SIG-M5 treated with dmso at 0.1 percent for 504 hours (cell line): ENCODE results near the gene TAF4.

Experiments used
- DNase-seq: peaks from one replicate; lab custom pipeline; 2025; ENCODE audit not compliant: unreplicated experiment; lab: John Stamatoyannopoulos, UW

Gene TAF4

DNA sequence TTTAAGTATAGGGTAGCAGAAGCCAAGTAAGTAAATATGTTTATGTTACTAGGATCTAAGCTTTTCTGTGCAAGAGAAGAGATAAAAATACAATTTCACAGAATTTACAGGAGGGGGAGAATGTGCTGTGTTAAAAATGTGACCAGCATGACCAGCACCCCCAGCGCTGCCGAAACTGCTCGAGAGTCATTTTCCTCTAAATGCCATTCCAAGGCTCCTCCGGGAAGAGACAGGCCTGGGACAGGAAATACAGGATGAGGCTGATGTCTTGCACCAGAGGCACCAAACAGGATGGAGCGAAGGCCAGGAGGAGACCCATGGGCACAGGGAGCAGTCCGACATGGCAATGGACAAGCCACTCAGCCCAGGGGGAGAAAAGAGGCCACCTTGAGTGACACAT is 21.1 kb downstream of the TAF4 start:
- no peak for DNase-seq

DNA sequence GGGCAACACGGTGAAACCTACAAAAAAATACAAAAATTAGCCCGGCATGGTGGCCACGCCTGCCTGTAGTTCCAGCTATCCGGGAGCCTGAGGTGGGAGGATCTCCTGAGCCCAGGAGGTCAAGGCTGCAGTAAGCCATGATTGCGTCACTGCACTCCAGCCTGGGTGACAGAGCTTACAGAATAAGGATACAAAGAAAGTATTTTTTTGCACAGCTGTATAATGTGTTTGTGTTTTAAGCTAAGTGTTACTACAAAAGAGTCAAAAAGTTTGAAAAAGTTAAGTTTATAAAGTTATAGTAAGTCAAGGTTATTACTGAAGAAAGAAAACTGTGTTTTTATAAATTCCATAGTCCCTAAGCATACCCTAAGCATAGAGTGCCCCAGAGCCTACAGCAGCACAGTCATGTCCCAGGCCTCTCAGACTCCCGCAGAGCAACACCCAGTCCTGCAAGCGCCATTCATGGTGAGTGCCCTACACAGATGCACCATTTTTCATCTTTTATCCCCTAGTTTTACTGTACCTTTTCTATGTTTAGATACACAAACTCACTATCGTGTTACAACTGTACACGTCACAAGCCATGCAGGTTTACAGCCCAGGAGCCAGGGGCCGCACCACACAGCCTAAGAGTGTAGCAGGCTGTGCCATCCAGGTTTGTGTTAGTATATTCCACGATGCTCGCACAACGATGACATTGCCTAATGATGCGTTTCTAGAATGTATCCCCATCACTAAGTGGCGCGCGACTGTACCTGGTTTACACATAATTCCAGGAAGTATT is 22.4 kb downstream of the TAF4 start:
- DNase-seq: no peak

DNA sequence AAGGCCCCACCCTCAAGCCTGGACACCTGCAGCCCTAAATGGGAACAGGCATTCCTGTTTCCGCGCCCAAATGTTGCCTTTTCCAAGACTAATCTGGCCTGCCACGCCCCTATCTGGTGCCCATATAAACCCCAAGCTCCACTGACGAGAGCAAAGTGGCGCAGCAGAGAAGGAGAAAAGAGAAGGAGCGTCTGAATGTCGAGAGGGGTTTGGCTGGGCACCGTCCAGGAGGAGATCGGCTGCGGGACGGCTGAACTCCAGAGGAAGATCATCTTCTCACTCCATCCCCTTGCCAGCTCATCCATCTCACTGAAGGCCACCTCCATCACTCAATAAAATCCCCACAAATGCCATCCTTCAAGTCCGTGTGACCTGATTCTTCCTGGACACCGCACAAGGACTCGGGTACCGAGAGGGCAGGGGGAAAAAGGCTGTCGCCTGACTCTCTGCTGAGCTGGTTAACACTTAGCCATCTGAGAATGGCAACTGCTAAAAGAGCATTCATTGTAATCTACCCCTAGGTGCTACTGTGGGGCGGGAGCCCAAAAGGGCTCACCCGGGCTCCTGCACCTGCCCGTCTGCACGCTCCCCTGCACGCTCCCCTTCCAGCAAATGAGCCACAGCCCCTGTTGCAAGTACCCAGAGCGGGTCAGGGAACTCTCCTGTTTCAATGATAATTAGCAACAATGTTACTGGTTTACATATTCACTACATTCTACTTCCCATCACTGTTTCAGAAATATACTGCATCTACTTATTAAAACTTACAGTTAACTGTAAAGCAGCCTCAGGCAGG is 23.5 kb downstream of the TAF4 start:
- no peak for DNase-seq

DNA sequence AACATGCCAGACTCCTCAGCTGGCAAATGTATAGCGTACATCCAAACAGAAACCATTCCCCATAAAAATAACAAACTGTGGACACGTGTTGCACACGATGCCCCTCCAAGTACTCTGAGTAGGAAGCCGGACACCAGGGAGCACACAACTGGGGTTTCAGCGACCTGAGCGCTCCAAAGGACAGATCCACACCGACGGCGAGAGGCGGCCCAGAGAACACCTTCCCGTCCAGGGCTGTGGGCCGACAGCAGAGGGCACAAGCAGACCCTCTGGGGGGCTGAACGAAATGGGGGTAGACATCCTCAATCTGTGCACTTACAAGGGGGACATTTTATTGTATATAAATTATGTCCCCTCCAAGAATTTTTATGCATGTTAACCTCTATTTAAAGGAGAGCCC is 24.7 kb downstream of the TAF4 start:
- no peak for DNase-seq

DNA sequence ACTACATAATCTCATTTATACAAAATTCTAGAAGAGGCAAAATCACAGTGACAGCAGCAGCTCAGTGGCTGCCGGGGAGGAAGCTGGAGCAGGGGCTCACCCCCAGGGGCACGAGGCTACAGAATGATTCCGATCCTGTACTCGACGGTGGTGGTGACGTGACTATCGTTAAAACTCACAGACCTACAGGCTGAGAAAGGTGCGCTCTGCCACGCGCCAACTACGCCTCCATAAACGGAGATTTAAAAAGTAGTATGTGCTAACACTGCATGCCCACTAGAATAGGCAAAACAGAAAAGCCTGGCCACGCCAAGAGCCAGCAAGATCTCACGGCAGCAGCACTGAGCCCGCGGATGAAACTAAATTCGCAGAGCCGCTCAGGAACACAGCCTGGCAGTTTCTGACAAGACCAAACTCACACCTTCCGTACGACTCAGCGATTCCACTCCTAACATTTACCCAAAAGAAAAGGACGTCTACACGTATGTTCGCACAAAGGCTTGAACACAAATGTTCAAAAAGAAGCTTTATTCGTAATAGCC is 25.2 kb downstream of the TAF4 start:
- DNase-seq: no peak

DNA sequence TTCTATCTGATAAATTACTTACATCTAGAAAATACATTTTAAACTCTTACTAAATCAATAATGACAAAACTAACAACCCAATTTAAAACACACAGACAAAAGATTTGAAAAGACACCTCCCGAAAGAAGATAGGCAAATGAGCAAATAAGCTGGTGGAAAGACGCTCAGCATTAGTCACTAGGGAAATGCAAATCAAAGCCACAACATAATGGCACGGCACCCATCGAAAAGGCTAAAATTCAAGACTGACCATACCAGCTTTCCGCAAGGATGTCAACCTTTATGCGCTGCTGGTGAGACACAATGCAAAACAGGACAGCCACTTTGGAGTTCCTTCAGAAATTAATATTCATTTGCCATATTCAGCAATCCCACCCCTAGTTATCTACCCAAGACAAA is 25.9 kb downstream of the TAF4 start:
- DNase-seq: no peak

DNA sequence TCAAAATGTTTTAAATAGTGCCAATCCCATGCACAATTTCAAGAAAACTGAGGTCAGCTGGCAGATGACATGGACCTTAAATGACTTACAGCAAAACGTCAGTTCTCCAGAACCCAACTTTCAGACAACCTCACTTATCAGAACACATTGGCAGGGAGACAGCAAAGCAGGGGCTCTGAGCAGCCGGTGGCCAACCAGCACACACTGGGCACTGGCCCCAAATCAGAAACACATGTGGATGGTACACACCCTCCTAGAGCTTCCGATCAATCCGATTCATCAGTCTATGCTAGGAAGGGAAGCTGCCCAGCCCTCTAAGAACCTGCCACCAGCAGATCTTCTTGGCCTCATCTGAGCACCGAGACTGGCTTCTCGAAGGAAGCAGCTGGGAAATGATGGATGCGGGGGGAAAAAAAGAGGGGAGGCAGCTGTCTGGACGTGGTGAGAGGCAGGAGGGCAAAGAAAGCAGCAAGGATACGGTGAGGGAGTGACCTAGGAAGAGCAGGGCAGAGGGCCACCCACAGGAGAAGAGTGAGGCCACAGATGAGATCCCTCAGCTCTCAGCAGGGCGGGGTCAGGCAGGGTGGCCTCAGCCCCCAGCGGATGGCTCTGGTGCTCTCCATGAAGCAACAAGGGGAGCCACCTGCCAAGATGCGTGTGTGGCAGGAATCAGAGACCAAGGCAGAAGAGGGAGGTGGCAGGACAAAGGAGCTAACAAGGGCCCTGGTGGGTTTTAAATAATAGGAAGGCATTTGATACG is 32.9 kb downstream of the TAF4 start:
- no peak for DNase-seq

DNA sequence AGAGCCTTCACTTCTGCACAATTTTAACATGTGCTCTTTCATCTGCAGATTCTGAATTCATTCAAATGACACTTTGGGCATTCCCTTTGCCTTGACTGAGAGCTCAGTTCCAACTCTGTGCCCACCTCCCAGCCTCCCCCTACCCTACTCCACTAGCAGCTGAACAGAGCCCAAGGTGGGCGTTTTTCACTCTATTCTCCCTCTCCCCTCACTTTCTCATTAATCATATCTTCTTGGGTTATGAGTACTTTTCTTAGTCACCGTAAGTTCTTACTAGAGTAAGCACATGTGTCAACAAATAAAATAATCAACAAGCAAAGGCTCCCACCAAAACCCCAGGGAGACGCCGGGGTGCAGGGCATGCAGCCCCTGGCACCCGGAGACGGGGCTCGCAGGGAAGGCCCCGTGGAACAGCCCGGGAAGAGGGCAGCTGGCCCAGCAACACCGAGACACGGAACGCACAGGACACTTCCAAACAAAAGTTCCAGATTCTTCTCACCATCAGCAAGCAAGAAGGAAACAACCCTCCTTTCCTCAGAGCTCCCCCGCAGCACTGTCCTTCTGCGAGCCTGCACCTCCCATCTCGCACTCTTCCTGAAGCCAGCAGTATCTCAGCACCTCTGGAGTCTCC is 34.1 kb downstream of the TAF4 start:
- no peak for DNase-seq

DNA sequence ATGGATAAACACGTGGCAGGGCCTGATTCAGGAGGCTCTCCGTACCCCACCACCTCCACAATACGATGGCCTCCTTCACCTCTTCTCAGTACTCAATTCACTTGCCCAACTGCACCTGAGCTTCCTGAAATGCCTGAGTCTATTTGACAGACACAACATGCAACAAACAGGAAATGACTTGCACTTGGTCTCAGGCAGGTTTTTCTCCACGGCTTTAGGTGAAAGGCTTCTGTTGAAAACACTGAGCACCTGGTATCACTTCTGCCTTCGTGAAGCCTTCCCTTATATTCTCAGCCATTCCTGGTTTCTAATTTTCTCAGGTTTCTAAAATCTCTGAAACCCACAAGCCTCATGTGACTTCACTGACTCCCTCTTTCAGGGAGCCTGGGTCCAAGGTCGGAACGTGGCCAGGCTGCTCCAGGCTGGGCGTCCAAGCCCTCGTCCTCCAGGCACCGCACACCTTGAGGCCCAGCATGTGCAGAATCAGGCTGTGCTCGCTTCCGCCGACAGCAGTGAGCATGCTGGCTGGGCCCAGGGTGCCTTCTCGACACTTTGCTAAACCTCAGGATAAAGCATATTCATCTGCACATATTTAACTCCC is 34.7 kb downstream of the TAF4 start:
- DNase-seq: no peak

DNA sequence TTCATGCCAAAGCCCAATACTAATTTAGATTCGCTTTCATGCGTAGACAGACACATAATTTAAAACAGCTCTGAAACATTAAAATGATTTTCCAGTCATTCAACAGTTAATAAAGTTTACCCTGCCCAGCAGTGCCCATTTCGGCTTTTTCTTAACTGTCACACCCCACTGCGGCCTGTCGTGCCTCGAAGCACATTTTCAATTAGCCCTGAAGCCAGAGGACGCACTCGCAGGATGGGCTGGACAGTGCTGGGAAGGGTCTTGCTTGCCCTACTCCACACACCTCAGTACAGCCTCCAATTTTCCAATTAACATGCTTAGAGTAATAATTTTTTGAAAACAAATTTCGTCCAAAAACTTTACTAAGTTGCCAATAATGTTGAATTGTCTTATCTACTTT is 35.3 kb downstream of the TAF4 start:
- DNase-seq: no peak

DNA sequence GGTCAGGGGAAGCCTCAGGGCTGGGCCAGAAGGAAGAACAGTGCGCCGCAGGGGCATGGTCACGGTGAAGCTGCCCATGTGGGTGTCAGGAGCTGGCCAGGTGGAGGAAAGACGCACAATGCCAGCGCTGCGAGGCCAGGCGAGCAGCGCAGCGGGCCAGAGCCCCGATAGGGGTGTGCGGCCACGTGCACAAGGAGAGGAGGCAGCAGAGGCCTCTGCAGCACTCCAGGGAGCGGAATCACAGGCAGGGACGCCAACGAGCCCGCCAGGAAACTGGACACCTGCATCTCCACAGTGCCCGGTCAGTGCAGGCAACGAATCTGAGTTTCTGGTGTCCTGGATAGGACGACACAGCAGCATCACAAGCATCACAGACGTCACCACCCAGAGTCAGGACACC is 35.7 kb downstream of the TAF4 start:
- DNase-seq: no peak

DNA sequence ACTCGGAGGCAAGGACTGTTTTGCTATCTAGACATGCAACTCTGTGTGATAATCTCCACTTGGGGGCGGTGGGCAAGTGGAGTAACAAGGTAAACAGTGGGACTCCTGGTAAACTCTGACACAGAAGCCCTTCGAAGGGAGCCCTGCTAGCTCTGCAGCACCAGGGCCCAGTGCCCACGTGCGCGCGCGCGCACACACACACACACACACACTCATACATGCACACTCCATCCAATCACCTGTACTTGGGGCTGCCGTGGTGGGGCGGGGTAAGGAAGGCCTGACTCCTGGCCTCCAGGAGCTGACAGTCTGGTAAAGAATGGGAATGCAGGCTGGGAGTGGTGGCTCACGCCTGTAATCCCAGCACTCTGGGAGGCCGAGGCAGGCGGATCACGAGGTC is 36.4 kb downstream of the TAF4 start:
- no peak for DNase-seq

DNA sequence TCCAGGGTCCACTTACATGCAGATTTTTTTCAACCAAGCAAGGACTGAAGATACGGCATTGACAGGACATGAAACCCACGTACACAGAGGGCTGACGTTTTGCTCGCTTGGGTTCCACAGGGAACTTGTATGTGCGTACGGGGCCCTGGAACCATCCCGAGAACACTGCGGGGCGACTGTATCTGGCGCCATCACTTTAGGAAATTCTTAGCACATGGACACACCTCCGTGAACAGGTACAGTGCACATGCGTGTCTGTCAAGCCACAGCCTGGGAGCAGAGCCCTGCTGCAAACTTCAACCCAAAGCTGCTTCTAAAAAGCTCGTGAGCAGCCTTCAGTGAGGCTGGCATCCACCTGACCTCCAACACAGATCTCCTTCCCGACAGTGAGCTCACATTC is 37.3 kb downstream of the TAF4 start:
- DNase-seq: no peak

DNA sequence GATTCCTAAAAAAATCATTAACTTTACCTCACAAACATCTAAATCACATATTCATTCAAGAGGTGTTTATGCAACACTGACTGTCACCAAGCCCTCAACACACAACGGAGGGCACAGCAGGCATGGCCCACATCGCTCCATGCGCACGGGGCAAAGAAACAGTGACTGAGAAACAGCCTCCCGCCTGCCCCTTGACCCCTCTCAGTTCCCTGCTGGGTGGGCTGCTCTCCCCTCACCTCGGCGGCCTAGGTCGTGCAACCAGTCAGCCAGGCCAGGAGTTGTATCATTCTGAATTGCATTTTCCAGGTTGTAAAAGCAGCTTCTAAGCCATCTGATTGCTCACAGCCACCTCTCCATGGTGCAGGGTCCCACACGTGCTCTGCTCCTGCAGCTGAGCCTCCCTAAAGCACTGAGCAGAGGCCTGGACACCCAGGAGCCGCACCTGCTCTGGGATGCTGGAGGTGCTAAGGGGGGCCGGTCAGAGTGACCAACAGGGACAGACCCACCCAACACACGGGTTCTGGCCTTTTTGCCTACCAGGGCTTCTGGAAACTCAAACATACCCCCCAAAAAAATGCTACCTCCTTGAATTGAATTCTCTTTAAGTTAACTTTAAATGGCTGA is 37.9 kb downstream of the TAF4 start:
- no peak for DNase-seq

DNA sequence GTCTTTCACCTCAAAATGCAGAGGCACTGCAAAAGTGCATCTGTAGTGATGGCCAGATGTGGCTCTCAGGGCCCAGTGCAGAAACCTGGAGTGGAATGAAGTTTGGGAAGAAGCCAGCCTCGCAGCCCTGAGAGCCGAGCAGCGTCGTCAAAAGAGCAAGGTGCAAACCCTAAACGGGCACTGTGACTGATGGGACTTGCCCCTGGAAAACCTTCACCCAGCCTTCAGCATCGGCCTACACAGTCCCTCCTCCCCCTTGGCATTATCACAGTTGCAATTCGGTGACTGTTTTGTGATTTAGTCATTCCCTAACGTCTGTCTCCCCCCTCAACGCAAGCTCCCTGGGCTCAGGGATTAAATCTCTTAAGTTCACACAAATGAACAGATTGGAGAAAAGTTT is 38.6 kb downstream of the TAF4 start:
- DNase-seq: no peak

DNA sequence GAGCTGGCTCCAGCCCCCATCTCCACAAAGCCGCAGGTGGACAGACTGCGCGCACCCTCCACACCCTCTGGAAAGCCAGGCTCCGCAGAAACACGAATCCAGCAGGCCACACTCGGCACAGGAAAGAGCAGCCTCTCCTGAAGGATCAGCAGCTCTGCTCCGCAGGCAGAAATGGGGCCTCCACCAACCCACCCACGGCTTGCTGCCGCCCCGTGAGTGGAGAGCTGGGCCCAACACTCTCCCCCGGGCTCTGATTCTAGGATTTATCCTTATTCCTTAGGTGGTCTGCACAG is 39.2 kb downstream of the TAF4 start:
- no peak for DNase-seq

DNA sequence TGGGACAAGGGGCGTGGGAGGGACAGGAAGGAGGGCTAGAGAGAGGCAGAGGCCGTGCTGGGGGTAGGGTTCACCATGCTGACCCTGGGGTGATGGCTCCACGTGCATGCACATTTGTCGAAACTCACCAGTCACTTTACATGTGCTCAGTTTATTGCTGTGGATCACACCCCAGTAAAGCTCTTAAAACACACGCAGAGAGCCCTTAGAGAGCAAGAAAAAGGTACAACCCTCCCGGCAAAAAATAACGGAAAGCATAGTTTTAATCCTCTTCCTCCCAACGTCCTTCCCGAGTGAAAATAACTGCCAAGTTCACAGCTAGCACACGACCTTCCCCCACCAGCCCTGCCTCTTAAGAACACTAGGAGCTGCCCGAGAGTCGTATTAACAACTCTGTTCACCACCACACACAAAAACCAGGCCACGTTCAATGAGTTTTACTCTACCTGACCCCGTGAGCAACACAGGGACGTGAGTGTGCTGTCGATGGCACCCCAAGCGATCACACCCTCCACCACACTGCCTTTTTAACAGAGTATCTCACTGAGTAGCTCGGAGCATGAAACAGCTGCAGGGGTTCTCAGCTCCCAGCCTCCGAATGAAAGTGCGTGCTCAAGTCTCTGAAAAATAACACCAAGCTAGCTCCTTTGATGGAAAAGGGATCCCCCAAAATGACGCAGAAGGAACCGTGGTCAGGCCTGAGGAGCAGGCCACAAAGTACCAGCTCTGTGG is 39.7 kb downstream of the TAF4 start:
- DNase-seq: no peak

DNA sequence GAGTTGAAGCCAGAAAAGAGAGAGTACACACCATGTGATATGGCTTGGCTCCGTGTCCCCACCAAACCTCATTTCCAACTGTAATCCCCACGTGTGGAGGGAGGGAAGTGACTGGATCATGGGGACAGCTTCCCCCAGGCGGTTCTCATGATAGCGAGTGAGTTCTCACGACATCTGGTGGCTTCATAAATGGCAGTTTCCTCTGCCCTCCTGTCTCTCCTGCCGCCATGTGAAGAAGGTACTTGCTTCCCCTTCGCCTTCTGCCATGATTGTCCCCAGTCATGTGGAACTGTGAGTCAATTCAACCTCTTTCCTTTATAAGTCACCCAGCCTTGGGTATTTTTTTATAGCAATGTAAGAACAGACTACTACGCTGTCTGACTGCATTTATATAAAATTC is 40.3 kb downstream of the TAF4 start:
- no peak for DNase-seq

DNA sequence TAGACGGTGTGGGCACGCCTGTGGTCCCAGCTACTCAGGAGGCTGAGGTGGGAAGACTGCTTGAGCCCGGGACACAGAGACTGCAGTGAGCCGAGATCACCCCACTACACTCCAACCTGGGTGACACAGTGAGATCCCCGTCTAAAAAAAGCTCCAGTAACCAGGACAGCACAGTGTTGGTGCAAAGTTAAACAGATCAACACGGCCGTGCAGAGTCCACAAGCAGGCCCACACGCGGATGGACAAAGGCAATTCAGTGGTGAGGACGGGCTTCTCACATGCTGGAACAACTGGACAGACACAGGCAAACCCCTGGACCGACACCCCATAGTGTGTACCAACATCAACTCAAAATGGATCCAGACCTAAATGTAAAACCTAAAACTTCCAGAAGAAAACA is 41.7 kb downstream of the TAF4 start:
- no peak for DNase-seq

DNA sequence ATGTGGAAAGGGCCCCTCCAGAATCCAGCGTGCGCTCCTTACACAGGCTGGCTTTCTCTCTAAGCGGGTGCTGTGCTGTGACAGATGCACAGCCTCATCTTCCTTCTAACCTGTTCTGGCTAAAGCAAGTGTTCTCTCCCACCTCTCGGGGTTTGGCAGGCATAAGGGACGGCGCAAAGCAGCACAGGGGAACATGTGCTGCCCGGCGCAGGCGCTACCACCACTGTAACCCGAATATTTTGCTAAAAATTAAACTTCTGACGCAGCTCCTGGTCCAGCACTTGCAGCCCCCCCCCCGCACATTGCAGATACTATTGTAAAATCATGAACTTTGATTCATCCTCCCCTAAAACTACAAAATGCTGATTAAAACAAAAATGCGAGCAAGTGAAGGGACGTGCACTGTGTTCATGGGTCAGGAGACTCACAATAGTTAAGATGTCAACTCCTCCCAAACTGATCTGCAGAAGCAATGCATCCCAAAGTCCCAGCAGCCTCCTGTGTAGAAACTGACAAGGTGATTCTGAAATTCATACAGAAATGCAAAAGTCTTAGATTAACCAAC is 43.0 kb downstream of the TAF4 start:
- no peak for DNase-seq
